HUES48 (cell line): ENCODE measurements around the gene NELFB.

Source experiments
- H3K27ac ChIP-seq: one replicate; pipeline ENCODE4 v1.7.0; 2013; ENCODE audit warnings: low read depth, low read length, inconsistent platforms
- H3K27me3 ChIP-seq: 2 replicates; pipeline ENCODE4 v1.6.1; 2013; ENCODE audit warnings: mild to moderate bottlenecking, low read length; ENCODE audit not compliant: control insufficient read depth, insufficient read depth
- H3K36me3 ChIP-seq: 2 replicates; pipeline ENCODE4 v1.6.1; 2013; ENCODE audit warnings: low read length; ENCODE audit not compliant: control insufficient read depth, insufficient read depth
- H3K4me1 ChIP-seq: 2 replicates; pipeline ENCODE4 v1.6.1; 2013; ENCODE audit warnings: mild to moderate bottlenecking, low read length; ENCODE audit not compliant: control insufficient read depth, insufficient read depth
- H3K4me3 ChIP-seq: 2 replicates; pipeline ENCODE4 v1.5.1; 2013; ENCODE audit warnings: mild to moderate bottlenecking, low read depth, low read length
- H3K9ac ChIP-seq: 2 replicates; pipeline ENCODE4 v1.6.1; 2013; ENCODE audit warnings: mild to moderate bottlenecking, low read depth, low read length, moderate library complexity
- H3K9me3 ChIP-seq: 2 replicates; pipeline ENCODE4 v1.6.1; 2013; ENCODE audit warnings: low read length; ENCODE audit not compliant: control insufficient read depth, insufficient read depth

Gene NELFB

GRCh38 chr9:137225699-137226331 is 29.3 kb upstream of the NELFB start:
- Histone ChIP-seq H3K27ac (no peak overlapping the region), H3K4me1 (peaks cover 3% of the 10 kb centered on the region; the same call in 1 of the 2 replicates), H3K9ac (no peak overlapping the region), H3K4me3 (no peak overlapping the region), H3K27me3 (peaks cover 5% of the 10 kb centered on the region), H3K9me3 (no peaks in the 10 kb centered on the region), H3K36me3 (no peaks in the 10 kb centered on the region)

GRCh38 chr9:137226338-137227053 is 28.6 kb upstream of the NELFB start:
- no peaks in the 10 kb centered on the region for H3K9me3 ChIP-seq
- H3K9ac ChIP-seq = no peak overlapping the region
- no peak overlapping the region for H3K27ac ChIP-seq
- peaks cover 3% of the 10 kb centered on the region; the same call in 1 of the 2 replicates for H3K4me1 ChIP-seq
- peaks cover 5% of the 10 kb centered on the region for H3K27me3 ChIP-seq
- no peaks in the 10 kb centered on the region for H3K36me3 ChIP-seq
- no peak overlapping the region for H3K4me3 ChIP-seq

GRCh38 chr9:137227054-137227852 is 27.9 kb upstream of the NELFB start, which contains the start of gene RNF224:
Gene RNF224, plus strand, starts transcription at chr9:137227502. Its CDS starts 834 bp downstream, at chr9:137228336.
- H3K4me1 ChIP-seq = peaks cover 3% of the 10 kb centered on the region; the same call in 1 of the 2 replicates
- H3K9me3 ChIP-seq = no peaks in the 10 kb centered on the region
- no peaks in the 10 kb centered on the region for H3K36me3 ChIP-seq
- H3K27ac ChIP-seq = no peak within 1 kb of the TSS
- H3K9ac ChIP-seq = no peak within 1 kb of the TSS
- peaks cover 5% of the 10 kb centered on the region for H3K27me3 ChIP-seq
- no peak within 1 kb of the TSS for H3K4me3 ChIP-seq

- Histone ChIP-seq H3K9ac (no peak overlapping the region), H3K4me3 (no peak overlapping the region), H3K27me3 (no peaks in the 10 kb centered on the region), H3K4me1 (peaks cover 3% of the 10 kb centered on the region; the same call in 1 of the 2 replicates), H3K27ac (no peak overlapping the region), H3K9me3 (no peaks in the 10 kb centered on the region), H3K36me3 (no peaks in the 10 kb centered on the region)
Observed at GRCh38 chr9:137227853-137228505, 27.1 kb upstream of the NELFB start.

GRCh38 chr9:137228506-137228967 is 26.6 kb upstream of the NELFB start:
- Histone ChIP-seq H3K4me1 (peaks cover 3% of the 10 kb centered on the region; the same call in 1 of the 2 replicates), H3K27me3 (no peaks in the 10 kb centered on the region), H3K36me3 (no peaks in the 10 kb centered on the region), H3K4me3 (no peak overlapping the region), H3K27ac (no peak overlapping the region), H3K9me3 (no peaks in the 10 kb centered on the region), H3K9ac (no peak overlapping the region)

DNA sequence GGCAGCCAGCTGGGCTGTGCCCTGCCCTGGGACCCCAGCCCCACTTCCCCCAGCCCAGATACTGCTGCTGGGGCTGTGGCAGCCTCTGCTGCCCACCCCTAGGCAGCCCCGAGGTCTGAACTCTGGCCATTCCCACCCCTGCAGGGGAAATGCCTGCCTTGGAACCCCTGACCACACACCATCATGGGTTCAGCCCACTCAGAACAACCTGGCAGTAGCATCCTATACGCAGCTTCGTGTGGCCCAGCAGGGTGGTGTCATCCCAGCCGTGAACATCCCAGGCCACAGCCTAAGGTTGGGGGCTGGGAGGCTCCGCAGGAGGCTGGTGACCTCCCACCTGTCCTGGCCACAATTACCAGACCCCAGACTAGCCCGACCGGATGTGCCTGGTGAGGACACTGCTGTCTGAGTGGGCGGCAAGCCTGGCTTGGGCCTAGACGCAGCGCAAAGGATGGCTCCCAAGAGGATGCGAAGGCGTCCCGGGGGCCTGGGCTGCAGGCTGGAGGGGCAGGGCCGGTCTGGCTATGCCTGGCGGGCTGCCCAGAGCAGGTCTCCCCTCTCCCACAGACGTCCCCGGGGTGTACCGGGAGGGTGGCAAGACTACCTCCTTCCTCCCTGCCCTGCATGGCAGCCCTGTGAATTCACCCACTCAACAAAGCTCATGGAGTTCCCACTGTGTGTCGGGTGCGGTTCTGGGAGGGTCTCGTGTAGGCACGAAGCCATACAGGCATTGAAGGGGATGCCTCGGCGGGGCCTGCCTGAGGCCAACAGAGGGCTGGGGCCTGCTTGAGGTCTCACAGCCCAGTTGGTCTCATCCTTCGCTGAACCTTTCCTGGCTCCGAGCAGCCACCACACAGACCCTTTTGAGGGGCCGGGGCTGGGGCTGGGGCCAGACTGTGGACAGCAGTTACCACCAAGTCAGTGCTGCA is 25.9 kb upstream of the NELFB start:
- Histone ChIP-seq H3K27ac (no peak overlapping the region), H3K9ac (no peak overlapping the region), H3K4me1 (no peaks in the 10 kb centered on the region)

GRCh38 chr9:137229903-137230704 is 25.0 kb upstream of the NELFB start:
- Histone ChIP-seq H3K9ac (no peak overlapping the region), H3K27me3 (no peaks in the 10 kb centered on the region), H3K27ac (no peak overlapping the region), H3K9me3 (no peaks in the 10 kb centered on the region), H3K4me3 (no peak overlapping the region), H3K4me1 (no peaks in the 10 kb centered on the region), H3K36me3 (no peaks in the 10 kb centered on the region)

More for the DNA sequence above, 25.9 kb upstream of the NELFB start:
- no peaks in the 10 kb centered on the region for H3K36me3 ChIP-seq
- H3K4me3 ChIP-seq = no peak overlapping the region
- no peaks in the 10 kb centered on the region for H3K27me3 ChIP-seq
- no peaks in the 10 kb centered on the region for H3K9me3 ChIP-seq

- Histone ChIP-seq H3K27me3 (no peaks in the 10 kb centered on the region), H3K9me3 (no peaks in the 10 kb centered on the region), H3K9ac (no peak within 1 kb of the TSS), H3K36me3 (no peaks in the 10 kb centered on the region), H3K4me3 (no peak within 1 kb of the TSS), H3K27ac (no peak within 1 kb of the TSS), H3K4me1 (no peaks in the 10 kb centered on the region)
Observed at GRCh38 chr9:137230705-137231371, 24.3 kb upstream of the NELFB start, which contains the start of gene SLC34A3. Gene SLC34A3, plus strand, starts transcription at chr9:137230901. Its CDS starts 802 bp downstream, at chr9:137231703.

DNA sequence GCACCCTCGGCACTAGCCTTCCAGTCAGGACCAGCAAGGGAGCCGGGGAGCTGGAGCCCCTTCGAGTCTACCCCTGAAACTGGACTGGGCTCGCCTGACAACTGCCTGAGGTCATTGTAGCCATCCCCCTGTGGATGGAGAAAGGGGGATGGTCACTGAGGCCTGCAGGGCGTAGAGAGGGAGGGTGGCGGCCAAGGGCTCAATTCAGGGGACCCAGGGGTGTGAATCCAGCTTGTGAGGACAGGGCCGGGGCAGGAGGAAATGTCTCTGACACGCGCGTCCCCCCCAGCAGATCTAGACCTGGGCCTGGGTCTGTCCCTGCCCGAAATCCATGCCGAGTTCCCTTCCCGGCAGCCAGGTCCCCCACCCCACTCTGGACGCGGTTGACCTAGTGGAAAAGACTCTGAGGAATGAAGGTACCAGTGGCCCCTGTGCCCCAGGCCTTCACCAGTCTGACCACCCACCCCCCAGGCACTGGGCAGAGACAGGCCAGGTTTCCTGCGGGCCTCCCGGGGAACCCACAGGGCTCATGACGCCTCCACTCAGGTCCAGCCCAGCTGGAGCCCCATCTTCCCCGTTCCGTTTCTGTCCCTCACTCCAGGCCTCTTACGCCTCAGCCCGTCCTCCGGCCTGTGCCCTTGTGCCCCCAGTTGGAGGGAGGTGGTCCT is 23.6 kb upstream of the NELFB start:
- Histone ChIP-seq H3K9ac (no peak overlapping the region), H3K27ac (no peak overlapping the region), H3K9me3 (no peaks in the 10 kb centered on the region)

More for the DNA sequence above, 23.6 kb upstream of the NELFB start:
- no peak overlapping the region for H3K4me3 ChIP-seq
- no peaks in the 10 kb centered on the region for H3K4me1 ChIP-seq
- no peaks in the 10 kb centered on the region for H3K36me3 ChIP-seq
- no peaks in the 10 kb centered on the region for H3K27me3 ChIP-seq
